Erythroblast (primary cell): ENCODE data around the gene GIN1.

Experiments
- GATA1 ChIP-seq: IDR thresholded peaks from 2 replicates; pipeline ENCODE4 v1.6.1; 2011; ENCODE audit warnings: low read depth, mild to moderate bottlenecking, control low read depth, low read length, moderate library complexity
- POLR2A ChIP-seq: IDR thresholded peaks from 2 replicates; pipeline ENCODE4 v1.6.1; 2011; ENCODE audit warnings: mild to moderate bottlenecking, low read length

DNA sequence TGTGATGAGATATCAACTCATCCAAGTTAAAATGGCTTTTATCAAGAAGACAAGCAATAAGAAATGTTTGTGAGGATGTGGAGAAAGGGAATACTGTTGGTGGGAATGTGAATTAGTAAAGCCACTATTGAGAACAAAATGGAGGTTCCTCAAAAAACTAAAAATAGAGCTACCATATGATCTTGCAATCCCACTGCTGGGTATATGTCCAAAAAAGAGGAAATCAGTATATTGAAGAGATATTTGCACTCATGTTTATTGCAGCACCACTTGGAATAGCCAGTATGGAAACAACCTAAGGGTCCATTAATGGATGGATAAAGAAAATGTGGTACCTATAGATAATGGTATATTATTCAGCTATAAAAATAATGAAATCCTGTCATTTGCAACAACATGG, 25.3 kb upstream of the GIN1 start:
- TF ChIP-seq POLR2A (no peak), GATA1 (no peak)
